ENCODE measurements around the gene SPTLC2. TPM values are rescaled to one million over a fixed set of nuclear protein-coding genes. Genes with fewer than 3 reads are reported as not detected.

Gene SPTLC2
- total and polyA plus RNA-seq, 3 experiments from 2014 or later, result 15.6 to 27.5 (median 24.1) TPM

DNA sequence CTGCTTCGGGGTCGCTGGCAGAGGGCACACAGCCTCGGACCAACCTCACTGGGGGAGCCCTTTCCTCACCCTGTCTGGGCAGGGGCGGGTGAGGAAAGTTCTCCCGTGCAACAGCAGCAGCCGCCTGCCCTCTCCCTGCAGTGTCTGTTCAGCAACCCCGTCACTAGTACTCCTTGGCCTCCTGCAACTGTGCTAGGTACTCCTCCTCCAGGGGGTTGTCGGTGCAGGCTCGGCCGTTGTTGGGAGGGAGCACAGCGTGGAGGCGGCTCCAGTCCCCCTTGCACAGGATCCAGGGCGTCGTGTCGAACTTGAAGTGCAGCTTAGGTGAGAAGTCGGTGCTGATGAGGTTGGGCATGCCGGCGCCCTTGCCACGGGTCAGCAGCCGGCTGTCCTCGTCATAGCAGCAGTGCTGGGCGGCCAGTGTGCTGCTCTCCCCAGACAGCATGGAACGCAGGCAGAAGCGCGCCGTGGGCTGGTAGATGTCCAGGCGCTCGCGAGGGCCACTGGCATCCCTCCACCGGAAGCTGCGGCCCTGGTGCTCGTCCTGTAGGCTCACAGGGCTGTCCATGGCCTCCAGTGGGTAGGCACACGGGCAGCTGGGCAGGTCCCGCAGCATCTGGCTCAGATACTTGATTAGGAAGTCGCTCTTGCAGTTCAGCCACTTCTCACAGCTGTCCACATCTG lies 140.9 kb downstream of the SPTLC2 start:
- H3K4me1 ChIP-seq (ENCODE audit: insufficient read depth, low read length), result no peaks in the 10 kb centered on the region
- H3K36me3 ChIP-seq (ENCODE audit: insufficient read depth, low read length), result no peaks in the 10 kb centered on the region
- H3K27me3 Mint-ChIP-seq, result peaks cover 0 to 3% of the 10 kb centered on the region in 2 donors
- H3K27me3 ChIP-seq (ENCODE audit: insufficient read depth, low read length, poor library complexity, severe bottlenecking), result no peaks in the 10 kb centered on the region
- H3K4me1 Mint-ChIP-seq, result no peaks in the 10 kb centered on the region
- H3K9me3 ChIP-seq (ENCODE audit: low read length), result no peaks in the 10 kb centered on the region
- H3K4me3 Mint-ChIP-seq, result no peak overlapping the region
- ChIA-PET CTCF (no interaction called here), POLR2A (no interaction called here)
- no peak for DNase-seq
- no peaks in the 10 kb centered on the region for H3K36me3 Mint-ChIP-seq
- no peaks in the 10 kb centered on the region for H3K9me3 Mint-ChIP-seq
- H3K27ac Mint-ChIP-seq, result no peak overlapping the region
- H3K27ac ChIP-seq (ENCODE audit: low read depth, low read length), result no peak overlapping the region
- no peak overlapping the region for H3K4me3 ChIP-seq (ENCODE audit: low read length)

DNA sequence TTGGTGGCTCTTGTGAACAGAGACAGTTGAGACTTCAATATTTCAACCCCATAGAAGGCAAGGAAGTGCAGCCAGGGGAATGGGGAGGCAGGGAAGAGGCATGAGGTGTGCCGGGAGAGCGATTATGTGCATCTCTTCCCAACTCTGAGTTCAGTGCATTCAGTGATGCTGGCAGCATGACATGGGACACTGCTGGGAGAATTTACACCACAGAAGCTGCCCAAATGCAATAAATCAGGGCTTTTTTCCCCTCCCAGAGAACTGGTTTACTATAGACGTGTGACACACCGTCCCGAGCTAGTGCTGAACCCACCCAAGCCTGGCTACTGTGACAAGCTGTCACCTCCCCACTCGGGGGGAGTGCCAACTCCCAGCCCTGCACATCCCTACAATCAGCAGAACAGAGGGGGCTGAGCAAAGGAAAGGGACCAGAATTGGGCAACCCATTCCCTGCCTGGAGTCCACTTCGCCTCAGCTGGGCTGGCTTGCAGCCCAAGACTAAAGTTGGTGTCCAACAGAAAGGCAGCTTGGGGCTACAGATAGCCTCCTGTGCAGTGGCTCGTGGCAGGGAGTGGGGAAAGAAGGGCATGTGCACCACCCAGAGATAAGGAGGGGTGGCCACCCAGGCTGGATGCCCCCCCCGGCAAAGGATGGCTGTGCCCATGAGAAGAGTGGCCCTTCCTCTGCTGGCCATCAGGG lies 141.8 kb downstream of the SPTLC2 start:
- Histone ChIP-seq H3K27ac (ENCODE audit: low read depth, low read length) (no peak overlapping the region), H3K27me3 (ENCODE audit: insufficient read depth, low read length, poor library complexity, severe bottlenecking) (no peaks in the 10 kb centered on the region), H3K9me3 (ENCODE audit: low read length) (no peaks in the 10 kb centered on the region), H3K36me3 (ENCODE audit: insufficient read depth, low read length) (no peaks in the 10 kb centered on the region), H3K4me3 (ENCODE audit: low read length) (no peak overlapping the region), H3K4me1 (ENCODE audit: insufficient read depth, low read length) (no peaks in the 10 kb centered on the region)
- DNase-seq, result no peak
- no peaks in the 10 kb centered on the region for H3K9me3 Mint-ChIP-seq
- H3K36me3 Mint-ChIP-seq, result peaks cover 0 to 2% (median under 1%) of the 10 kb centered on the region in 3 donors
- CTCF ChIA-PET, result no interaction called here
- peak overlapping the region in 1 of 8 donors; percentile 74 for H3K27ac Mint-ChIP-seq
- H3K4me1 Mint-ChIP-seq, result no peaks in the 10 kb centered on the region
- POLR2A ChIA-PET, result no interaction called here
- H3K27me3 Mint-ChIP-seq, result peaks cover 0 to 3% of the 10 kb centered on the region in 2 donors
- no peak overlapping the region for H3K4me3 Mint-ChIP-seq

DNA sequence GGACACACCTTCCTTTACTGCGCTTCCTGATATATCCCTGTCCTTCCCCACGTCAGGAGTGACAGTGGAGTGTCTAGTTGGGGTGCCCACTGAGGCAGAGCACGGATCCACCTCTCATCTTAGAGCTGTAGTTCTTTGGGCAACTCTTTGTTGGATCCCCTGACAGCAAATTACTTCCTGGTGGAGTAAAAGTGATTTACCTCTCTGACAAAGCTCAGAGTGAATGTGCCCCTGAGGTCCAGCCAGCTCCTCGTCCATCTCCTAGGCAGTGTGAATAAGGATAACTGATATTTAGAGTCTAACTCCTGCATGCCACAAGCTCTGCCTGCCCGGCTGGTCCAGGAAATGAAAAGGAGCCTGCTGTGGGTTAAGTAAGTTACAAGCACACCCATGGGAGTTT lies 142.5 kb downstream of the SPTLC2 start:
- ChIA-PET POLR2A (no interaction called here), CTCF (no interaction called here)
- Histone ChIP-seq H3K4me1 (ENCODE audit: insufficient read depth, low read length) (no peaks in the 10 kb centered on the region), H3K27ac (ENCODE audit: low read depth, low read length) (no peak overlapping the region), H3K27me3 (ENCODE audit: insufficient read depth, low read length, poor library complexity, severe bottlenecking) (no peaks in the 10 kb centered on the region), H3K4me3 (ENCODE audit: low read length) (no peak overlapping the region), H3K36me3 (ENCODE audit: insufficient read depth, low read length) (no peaks in the 10 kb centered on the region), H3K9me3 (ENCODE audit: low read length) (no peaks in the 10 kb centered on the region)
- H3K36me3 Mint-ChIP-seq, result peaks cover 4 to 9% (median 5%) of the 10 kb centered on the region in 3 donors
- no peak overlapping the region for H3K4me3 Mint-ChIP-seq
- H3K27ac Mint-ChIP-seq, result no peak overlapping the region
- no peaks in the 10 kb centered on the region for H3K4me1 Mint-ChIP-seq
- DNase-seq, result no peak
- no peaks in the 10 kb centered on the region for H3K9me3 Mint-ChIP-seq
- peaks cover 0 to 3% of the 10 kb centered on the region in 2 donors for H3K27me3 Mint-ChIP-seq

DNA sequence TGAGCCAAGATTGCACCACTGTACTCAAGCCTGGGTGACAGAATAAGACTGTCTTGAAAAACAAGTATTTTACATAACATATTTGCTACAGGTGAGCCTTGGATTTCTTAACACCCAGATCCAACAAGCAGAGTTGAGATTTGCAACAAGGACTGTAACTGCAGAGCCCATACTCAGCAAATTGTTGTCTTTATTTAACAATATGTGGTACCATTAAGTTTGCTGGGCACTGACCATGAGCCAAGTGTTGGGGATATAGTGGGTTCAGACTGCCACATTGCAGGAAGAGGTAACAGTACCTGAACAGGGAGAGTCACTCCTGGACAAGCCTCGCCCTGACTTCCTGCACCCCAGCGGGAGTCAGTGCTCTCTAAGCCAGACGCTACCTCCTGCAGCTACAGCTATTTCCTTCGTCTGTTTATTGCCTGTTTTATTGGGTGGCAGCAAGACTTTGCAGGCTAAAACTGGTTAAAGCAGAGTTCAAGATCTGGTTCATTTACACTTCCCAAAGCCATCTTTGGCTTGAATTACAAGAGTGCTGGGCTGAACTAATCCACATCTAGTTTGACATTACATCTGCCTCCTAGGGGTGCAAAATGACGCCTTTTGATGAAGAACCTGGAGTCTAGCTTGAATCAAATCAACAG lies 146.1 kb downstream of the SPTLC2 start:
- Mint-ChIP-seq H3K27ac (no peak overlapping the region), H3K36me3 (peaks cover 7 to 41% (median 21%) of the 10 kb centered on the region in 3 donors), H3K9me3 (no peaks in the 10 kb centered on the region), H3K4me1 (no peaks in the 10 kb centered on the region), H3K4me3 (no peak overlapping the region), H3K27me3 (no peaks in the 10 kb centered on the region)
- CTCF ChIA-PET, result no interaction called here
- H3K4me1 ChIP-seq (ENCODE audit: insufficient read depth, low read length), result no peaks in the 10 kb centered on the region
- no peak overlapping the region for H3K4me3 ChIP-seq (ENCODE audit: low read length)
- H3K36me3 ChIP-seq (ENCODE audit: insufficient read depth, low read length), result peaks cover 14% of the 10 kb centered on the region
- no peaks in the 10 kb centered on the region for H3K27me3 ChIP-seq (ENCODE audit: insufficient read depth, low read length, poor library complexity, severe bottlenecking)
- no peak overlapping the region for H3K27ac ChIP-seq (ENCODE audit: low read depth, low read length)
- POLR2A ChIA-PET, result no interaction called here
- no peak for DNase-seq
- H3K9me3 ChIP-seq (ENCODE audit: low read length), result no peaks in the 10 kb centered on the region

DNA sequence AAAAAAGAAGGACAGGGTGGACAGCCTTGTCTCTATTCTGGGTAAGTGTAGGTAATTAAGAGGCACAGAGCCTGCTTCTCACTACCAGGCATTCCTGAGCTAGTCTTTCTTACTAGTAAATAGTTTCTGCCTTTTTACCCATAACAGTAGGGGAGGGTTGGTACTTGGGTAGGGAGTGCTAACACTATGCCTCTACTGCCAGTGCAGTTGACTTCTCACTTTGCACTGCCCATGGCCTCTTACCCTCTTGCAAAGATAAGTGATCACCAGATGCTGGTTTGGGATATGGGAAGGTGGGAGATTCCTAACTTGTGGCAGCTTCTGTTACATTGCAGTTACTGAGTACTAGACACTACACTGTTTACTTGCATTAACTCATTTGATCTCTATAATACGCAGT lies 146.9 kb downstream of the SPTLC2 start:
- ChIA-PET POLR2A (no interaction called here), CTCF (no interaction called here)
- H3K27ac Mint-ChIP-seq, result peak overlapping the region in 1 of 8 donors; percentile 41
- Histone ChIP-seq H3K36me3 (ENCODE audit: insufficient read depth, low read length) (peaks cover 22% of the 10 kb centered on the region), H3K27me3 (ENCODE audit: insufficient read depth, low read length, poor library complexity, severe bottlenecking) (no peaks in the 10 kb centered on the region), H3K27ac (ENCODE audit: low read depth, low read length) (no peak overlapping the region), H3K4me1 (ENCODE audit: insufficient read depth, low read length) (no peaks in the 10 kb centered on the region), H3K4me3 (ENCODE audit: low read length) (no peak overlapping the region), H3K9me3 (ENCODE audit: low read length) (no peaks in the 10 kb centered on the region)
- no peak for DNase-seq
- peaks cover 7 to 49% (median 26%) of the 10 kb centered on the region in 3 donors for H3K36me3 Mint-ChIP-seq
- no peaks in the 10 kb centered on the region for H3K9me3 Mint-ChIP-seq
- H3K4me3 Mint-ChIP-seq, result no peak overlapping the region
- no peaks in the 10 kb centered on the region for H3K4me1 Mint-ChIP-seq
- H3K27me3 Mint-ChIP-seq, result no peaks in the 10 kb centered on the region

DNA sequence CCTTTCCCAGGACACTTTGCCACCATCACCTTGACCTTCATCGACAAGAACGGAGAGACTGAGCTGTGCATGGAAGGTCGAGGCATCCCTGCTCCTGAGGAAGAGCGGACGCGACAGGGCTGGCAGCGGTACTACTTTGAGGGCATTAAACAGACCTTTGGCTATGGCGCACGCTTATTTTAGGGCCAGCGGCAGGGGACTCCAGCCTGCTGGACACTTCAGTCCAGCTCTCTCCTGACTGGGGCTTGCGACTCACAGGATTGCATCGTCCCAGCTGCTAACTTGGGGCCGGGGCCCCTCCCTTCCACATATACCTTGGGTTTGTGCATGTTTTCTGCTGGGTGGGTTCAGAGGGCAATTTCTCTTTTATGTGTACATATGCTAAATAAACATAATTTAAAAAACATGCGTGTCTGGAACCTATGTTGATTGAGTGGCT lies 147.4 kb downstream of the SPTLC2 start:
- H3K9me3 ChIP-seq (ENCODE audit: low read length), result no peaks in the 10 kb centered on the region
- no peaks in the 10 kb centered on the region for H3K27me3 Mint-ChIP-seq
- DNase-seq, result no peak
- no peaks in the 10 kb centered on the region for H3K27me3 ChIP-seq (ENCODE audit: insufficient read depth, low read length, poor library complexity, severe bottlenecking)
- H3K27ac ChIP-seq (ENCODE audit: low read depth, low read length), result no peak overlapping the region
- H3K9me3 Mint-ChIP-seq, result no peaks in the 10 kb centered on the region
- H3K36me3 ChIP-seq (ENCODE audit: insufficient read depth, low read length), result peaks cover 27% of the 10 kb centered on the region
- H3K27ac Mint-ChIP-seq, result peak overlapping the region in 2 of 8 donors; percentile 36 to 41
- no peaks in the 10 kb centered on the region for H3K4me1 ChIP-seq (ENCODE audit: insufficient read depth, low read length)
- ChIA-PET CTCF (interaction anchor here (0.7 kb wide), 1 partner anchor 11 kb away, joined by 3 read pairs; no protein-coding TSS in a partner anchor), POLR2A (no interaction called here)
- no peaks in the 10 kb centered on the region for H3K4me1 Mint-ChIP-seq
- no peak overlapping the region for H3K4me3 ChIP-seq (ENCODE audit: low read length)
- peaks cover 7 to 53% (median 28%) of the 10 kb centered on the region in 3 donors for H3K36me3 Mint-ChIP-seq
- H3K4me3 Mint-ChIP-seq, result no peak overlapping the region

DNA sequence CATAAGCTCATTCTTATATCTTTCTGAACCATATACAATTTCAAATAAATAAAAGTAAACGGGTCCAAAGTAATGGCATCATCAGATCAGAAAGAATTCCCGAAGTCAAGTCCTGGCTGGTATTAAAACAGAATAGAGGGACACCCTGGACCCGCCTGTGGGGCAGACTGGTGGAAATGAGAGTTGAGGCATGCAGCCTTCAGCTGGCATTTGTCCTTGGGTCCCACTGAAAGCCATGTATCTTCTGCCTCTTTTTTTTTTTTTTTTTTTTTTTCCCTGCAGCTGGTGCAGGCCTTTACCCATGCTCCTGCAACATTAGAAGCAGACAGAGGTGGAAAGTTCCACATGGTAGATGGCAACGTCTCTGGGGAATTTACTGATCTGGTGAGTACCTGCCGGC lies 148.6 kb downstream of the SPTLC2 start:
- POLR2A ChIA-PET, result no interaction called here
- no peaks in the 10 kb centered on the region for H3K4me1 Mint-ChIP-seq
- DNase-seq, result no peak
- H3K36me3 Mint-ChIP-seq, result peaks cover 7 to 64% (median 28%) of the 10 kb centered on the region in 3 donors
- Histone ChIP-seq H3K27me3 (ENCODE audit: insufficient read depth, low read length, poor library complexity, severe bottlenecking) (no peaks in the 10 kb centered on the region), H3K36me3 (ENCODE audit: insufficient read depth, low read length) (peaks cover 37% of the 10 kb centered on the region), H3K9me3 (ENCODE audit: low read length) (no peaks in the 10 kb centered on the region), H3K4me1 (ENCODE audit: insufficient read depth, low read length) (no peaks in the 10 kb centered on the region), H3K4me3 (ENCODE audit: low read length) (no peak overlapping the region), H3K27ac (ENCODE audit: low read depth, low read length) (no peak overlapping the region)
- H3K9me3 Mint-ChIP-seq, result no peaks in the 10 kb centered on the region
- no peak overlapping the region for H3K27ac Mint-ChIP-seq
- H3K27me3 Mint-ChIP-seq, result no peaks in the 10 kb centered on the region
- H3K4me3 Mint-ChIP-seq, result no peak overlapping the region
- CTCF ChIA-PET, result no interaction called here

Measured in CD8-positive, alpha-beta memory T cell (primary cell).